ENCODE data around the gene ZNF346. TPM values are rescaled to one million over a fixed set of nuclear protein-coding genes. Genes with fewer than 3 reads are reported as not detected.

Gene ZNF346
- total and polyA plus RNA-seq, 10 of the 15 experiments (the other 5 are each of a cell fraction or from before 2014, with no cell fraction given) = 6.5 to 30.2 (median 24.0) TPM

DNA sequence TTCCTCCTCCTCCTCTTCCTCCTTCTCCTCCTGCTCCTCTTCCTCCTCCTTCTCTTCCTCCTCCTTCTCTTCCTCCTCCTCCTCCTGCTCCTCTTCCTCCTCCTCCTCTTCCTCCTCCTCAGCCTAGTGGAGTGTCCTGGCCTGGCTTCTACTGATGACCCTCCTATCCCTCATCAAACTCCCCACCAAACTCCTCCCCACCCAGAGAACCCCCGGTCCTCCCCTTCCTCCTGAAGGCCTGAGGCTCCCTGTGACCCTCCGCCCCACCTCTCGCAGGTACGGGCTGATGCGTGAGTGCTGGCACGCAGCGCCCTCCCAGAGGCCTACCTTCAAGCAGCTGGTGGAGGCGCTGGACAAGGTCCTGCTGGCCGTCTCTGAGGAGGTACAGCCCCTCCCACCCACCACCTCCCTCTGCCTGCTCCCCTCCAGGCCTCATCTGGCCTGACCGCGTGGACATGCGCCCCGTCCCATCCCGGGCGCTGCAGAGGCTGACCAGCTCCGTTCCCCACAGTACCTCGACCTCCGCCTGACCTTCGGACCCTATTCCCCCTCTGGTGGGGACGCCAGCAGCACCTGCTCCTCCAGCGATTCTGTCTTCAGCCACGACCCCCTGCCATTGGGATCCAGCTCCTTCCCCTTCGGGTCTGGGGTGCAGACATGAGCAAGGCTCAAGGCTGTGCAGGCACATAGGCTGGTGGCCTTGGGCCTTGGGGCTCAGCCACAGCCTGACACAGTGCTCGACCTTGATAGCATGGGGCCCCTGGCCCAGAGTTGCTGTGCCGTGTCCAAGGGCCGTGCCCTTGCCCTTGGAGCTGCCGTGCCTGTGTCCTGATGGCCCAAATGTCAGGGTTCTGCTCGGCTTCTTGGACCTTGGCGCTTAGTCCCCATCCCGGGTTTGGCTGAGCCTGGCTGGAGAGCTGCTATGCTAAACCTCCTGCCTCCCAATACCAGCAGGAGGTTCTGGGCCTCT, 74.8 kb downstream of the ZNF346 start:
- intact Hi-C loops (cut with micrococcal nuclease; ENCODE audit: unreplicated experiment) (no loop called here), in situ Hi-C loops (cut with MboI) (no loop called here)
- H2AFZ ChIP-seq (ENCODE audit: control insufficient read depth, low read depth, low read length) = no peak overlapping the region
- no TSS peak for BruUV-seq (replicated peaks)
- FAIRE-seq = no peak
- no peaks in the 10 kb centered on the region for H3K79me2 ChIP-seq (ENCODE audit: control insufficient read depth, insufficient read depth, low read length)
- no peak for ATAC-seq
- H3K27ac ChIP-seq (ENCODE audit: control insufficient read depth, insufficient read depth) = no peak overlapping the region
- ChIA-PET CTCF (interaction anchor here (1.3 to 1.8 kb wide), 3 partner anchors 13 to 436 kb away, joined by 3 to 7 read pairs (median 4); no protein-coding TSS in a partner anchor), SMC1A (ENCODE audit: uncharacterized antibody, unreplicated experiment) (no interaction called here), POLR2A (interaction anchor here (0.6 kb wide), 1 partner anchor 98 kb away, joined by 3 read pairs; no protein-coding TSS in a partner anchor), RAD21 (ENCODE audit: unreplicated experiment) (interaction anchor here (1.1 kb wide), 1 partner anchor 437 kb away, joined by 4 read pairs; no protein-coding TSS in a partner anchor)
- no peak overlapping the region for H3K9ac ChIP-seq (ENCODE audit: control insufficient read depth, insufficient read depth, low read length)
- H3K27me3 ChIP-seq (replicated peaks in 1 of 2; ENCODE audit: control insufficient read depth in 2 of 2, insufficient read depth in 2 of 2, low read length in 1 of 2) = no peaks in the 10 kb centered on the region; a peak in 1 of 4 replicates
- no peak for TF ChIP-seq ZZZ3 (IDR thresholded peaks at IDR 0.05; ENCODE audit: control insufficient read depth, insufficient read length, low read depth)
- TF ChIP-seq FOXM1 (IDR thresholded peaks at IDR 0.05; ENCODE audit: low read depth, low read length) = no peak
- TF ChIP-seq STAT3 (IDR thresholded peaks at IDR 0.05; ENCODE audit: low read depth, low read length) = no peak
- TF ChIP-seq RUNX3 (IDR thresholded peaks at IDR 0.05; ENCODE audit: low read length) = no peak
- TF ChIP-seq, protein P1, sequence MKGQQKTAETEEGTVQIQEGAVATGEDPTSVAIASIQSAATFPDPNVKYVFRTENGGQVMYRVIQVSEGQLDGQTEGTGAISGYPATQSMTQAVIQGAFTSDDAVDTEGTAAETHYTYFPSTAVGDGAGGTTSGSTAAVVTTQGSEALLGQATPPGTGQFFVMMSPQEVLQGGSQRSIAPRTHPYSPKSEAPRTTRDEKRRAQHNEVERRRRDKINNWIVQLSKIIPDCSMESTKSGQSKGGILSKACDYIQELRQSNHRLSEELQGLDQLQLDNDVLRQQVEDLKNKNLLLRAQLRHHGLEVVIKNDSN (IDR thresholded peaks at IDR 0.05; ENCODE audit: borderline replicate concordance, extremely low read length, insufficient read depth, low read depth, low read length) = no peak
- TF ChIP-seq PML (IDR thresholded peaks at IDR 0.05; ENCODE audit: low read length) = no peak
- no peak for TF ChIP-seq RAD21 (IDR thresholded peaks at IDR 0.05; ENCODE audit: insufficient read depth, low read depth, low read length)
- TF ChIP-seq LARP7 (IDR thresholded peaks at IDR 0.05) = no peak
- no peak for TF ChIP-seq HDAC2 (IDR thresholded peaks at IDR 0.05)
- TF ChIP-seq, protein P2, sequence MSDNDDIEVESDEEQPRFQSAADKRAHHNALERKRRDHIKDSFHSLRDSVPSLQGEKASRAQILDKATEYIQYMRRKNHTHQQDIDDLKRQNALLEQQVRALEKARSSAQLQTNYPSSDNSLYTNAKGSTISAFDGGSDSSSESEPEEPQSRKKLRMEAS (IDR thresholded peaks at IDR 0.05; ENCODE audit: low read depth, low read length) = no peak
- DNase-seq (ENCODE audit: low read depth, low spot score) = no peak
- no peak overlapping the region for H3K4me3 ChIP-seq
- WGBS (ENCODE audit: insufficient coverage, insufficient replicate concordance, low lambda C conversion rate, missing lambda C conversion rate) = 64% methylated on average over 29 of the region's 30 CpGs
- no peaks in the 10 kb centered on the region for H3K9me3 ChIP-seq (replicated peaks; ENCODE audit: control insufficient read depth, insufficient read depth, low read length)
- no peaks in the 10 kb centered on the region for H4K20me1 ChIP-seq (ENCODE audit: control insufficient read depth, insufficient read depth)
- H3K4me1 ChIP-seq (ENCODE audit: control insufficient read depth, insufficient read depth, low read length) = no peaks in the 10 kb centered on the region
- no peaks in the 10 kb centered on the region for H3K36me3 ChIP-seq (ENCODE audit: control insufficient read depth in 2 of 2, insufficient read depth in 2 of 2, low read length in 1 of 2)
- no peak overlapping the region for H3K4me2 ChIP-seq (ENCODE audit: control insufficient read depth, insufficient read depth)
